Measurements from ENCODE around the gene VGLL4.

VGLL4 gene

GRCh38 chr3:11592445-11593298 lies 51.0 kb downstream of the VGLL4 start:
- H3K4me3 ChIP-seq (replicated peaks; ENCODE audit: insufficient read depth, low read length) = no peak overlapping the region
- no peak overlapping the region for H3K27ac ChIP-seq (replicated peaks)
- TF ChIP-seq REST (IDR thresholded peaks at IDR 0.05; ENCODE audit: insufficient replicate concordance, low read depth) = no peak
- no peak for TF ChIP-seq POLR2AphosphoS5 (IDR thresholded peaks at IDR 0.05; ENCODE audit: low read depth)
- no peak for TF ChIP-seq GABPA (IDR thresholded peaks at IDR 0.05; ENCODE audit: low read depth)
- no peak for TF ChIP-seq CTCF (IDR thresholded peaks at IDR 0.05; ENCODE audit: insufficient read depth, low read length)
- TF ChIP-seq SPI1 (IDR thresholded peaks at IDR 0.05; ENCODE audit: borderline replicate concordance, low read depth) = no peak
- no peak for DNase-seq (ENCODE audit: low read depth in 1 of 2, low spot score in 1 of 2)
- no peaks in the 10 kb centered on the region for H3K27me3 ChIP-seq (ENCODE audit: insufficient read depth, poor library complexity, severe bottlenecking)

- Histone ChIP-seq H3K4me3 (replicated peaks; ENCODE audit: insufficient read depth, low read length) (no peak overlapping the region), H3K27ac (replicated peaks) (peak overlapping the region; percentile 8; the same call in 1 of the 2 replicates), H3K27me3 (ENCODE audit: insufficient read depth, poor library complexity, severe bottlenecking) (no peaks in the 10 kb centered on the region)
- DNase-seq (ENCODE audit: low read depth in 1 of 2, low spot score in 1 of 2) = peak in 1 of 2 experiments; percentile 76
- TF ChIP-seq GABPA (IDR thresholded peaks at IDR 0.05; ENCODE audit: low read depth) = no peak
- no peak for TF ChIP-seq CTCF (IDR thresholded peaks at IDR 0.05; ENCODE audit: insufficient read depth, low read length)
- no peak for TF ChIP-seq POLR2AphosphoS5 (IDR thresholded peaks at IDR 0.05; ENCODE audit: low read depth)
- no peak for TF ChIP-seq REST (IDR thresholded peaks at IDR 0.05; ENCODE audit: insufficient replicate concordance, low read depth)
- TF ChIP-seq SPI1 (IDR thresholded peaks at IDR 0.05; ENCODE audit: borderline replicate concordance, low read depth) = peak; percentile 76; the same call in 1 of the 2 replicates
Observed at GRCh38 chr3:11591391-11592282, 52.1 kb downstream of the VGLL4 start.

GRCh38 chr3:11591002-11591355 lies 52.7 kb downstream of the VGLL4 start:
- H3K27ac ChIP-seq (replicated peaks) = no peak overlapping the region
- TF ChIP-seq POLR2AphosphoS5 (IDR thresholded peaks at IDR 0.05; ENCODE audit: low read depth) = no peak
- TF ChIP-seq SPI1 (IDR thresholded peaks at IDR 0.05; ENCODE audit: borderline replicate concordance, low read depth) = no peak
- no peak for TF ChIP-seq GABPA (IDR thresholded peaks at IDR 0.05; ENCODE audit: low read depth)
- no peak for TF ChIP-seq CTCF (IDR thresholded peaks at IDR 0.05; ENCODE audit: insufficient read depth, low read length)
- TF ChIP-seq REST (IDR thresholded peaks at IDR 0.05; ENCODE audit: insufficient replicate concordance, low read depth) = no peak
- no peak overlapping the region for H3K4me3 ChIP-seq (replicated peaks; ENCODE audit: insufficient read depth, low read length)
- H3K27me3 ChIP-seq (ENCODE audit: insufficient read depth, poor library complexity, severe bottlenecking) = no peaks in the 10 kb centered on the region
- no peak for DNase-seq (ENCODE audit: low read depth in 1 of 2, low spot score in 1 of 2)

Data from HL-60 (cell line).